ENCODE data around the gene FLG.
"Not testable (repeated sequence)": the region's sequence is repeated elsewhere in the genome, so short reads cannot be mapped to it uniquely, and the experiment has no call there.

FLG gene

GRCh38 chr1:152325111-152325510, at the start of gene FLG:
TSS of gene FLG (minus strand) at chr1:152325239. CDS start at chr1:152315456, 9,783 bp downstream.
- no peak for DNase-seq

- DNase-seq, result no peak
Measured at GRCh38 chr1:152374451-152374850, 49.4 kb upstream of the FLG start.

GRCh38 chr1:152372672-152373071, 47.6 kb upstream of the FLG start:
- no peak for DNase-seq

GRCh38 chr1:152367436-152367835, 42.4 kb upstream of the FLG start:
- DNase-seq, result no peak

GRCh38 chr1:152359906-152360305, 34.9 kb upstream of the FLG start, which contains the start of gene FLG2:
TSS of gene FLG2 (minus strand) at chr1:152360006. CDS start at chr1:152358884, 1,122 bp downstream.
- no peak for DNase-seq

- DNase-seq, result no peak
Measured at GRCh38 chr1:152356736-152357135, 31.7 kb upstream of the FLG start.

GRCh38 chr1:152349611-152350010, 24.6 kb upstream of the FLG start:
- no peak for DNase-seq

GRCh38 chr1:152348447-152348846, 23.4 kb upstream of the FLG start:
- DNase-seq, result no peak

- DNase-seq, result peak; percentile 6
Measured at GRCh38 chr1:152347116-152347728, 22.2 kb upstream of the FLG start.

GRCh38 chr1:152344438-152344837, 19.4 kb upstream of the FLG start:
- DNase-seq, result no peak

- DNase-seq, result no peak
Measured at GRCh38 chr1:152343006-152343405, 18.0 kb upstream of the FLG start.

- no peak for DNase-seq
Measured at GRCh38 chr1:152335399-152335798, 10.4 kb upstream of the FLG start.

GRCh38 chr1:152328801-152329391, 3.9 kb upstream of the FLG start:
- DNase-seq, result no peak

- DNase-seq, result no peak
Measured at GRCh38 chr1:152313970-152314369, 11.1 kb downstream of the FLG start.

- no peak for DNase-seq
Measured at GRCh38 chr1:152313319-152313801, 11.7 kb downstream of the FLG start.

- not testable (repeated sequence) for DNase-seq
Measured at GRCh38 chr1:152312169-152312568, 12.9 kb downstream of the FLG start.

- no peak for DNase-seq
Measured at GRCh38 chr1:152309955-152310354, 15.1 kb downstream of the FLG start.

GRCh38 chr1:152309320-152309901, 15.6 kb downstream of the FLG start:
- not testable (repeated sequence) for DNase-seq

GRCh38 chr1:152308758-152309157, 16.3 kb downstream of the FLG start:
- DNase-seq, result not testable (repeated sequence)

GRCh38 chr1:152307970-152308369, 17.1 kb downstream of the FLG start:
- not testable (repeated sequence) for DNase-seq

GRCh38 chr1:152306123-152306522, 18.9 kb downstream of the FLG start:
- not testable (repeated sequence) for DNase-seq

GRCh38 chr1:152304773-152305172, 20.3 kb downstream of the FLG start:
- DNase-seq, result not testable (repeated sequence)

- DNase-seq, result not testable (repeated sequence)
Measured at GRCh38 chr1:152303139-152303872, 21.7 kb downstream of the FLG start.

Measured in stimulated activated naive CD4-positive, alpha-beta T cell treated with Interleukin-2 at 50 U/mL for 16 hours (primary cell).